Stimulated activated CD4-positive, alpha-beta T cell treated with anti-CD3 and anti-CD28 coated beads, Interleukin-4, amount 100 ng/mL, for 24 hours (primary cell): ENCODE measurements around the gene DTHD1.

Source experiments
- DNase-seq: peaks from one replicate; pipeline ENCODE4 v3.0.0-alpha.2; 2020

Gene DTHD1

GRCh38 chr4:36349938-36350549 lies 68.6 kb downstream of the DTHD1 start:
- no peak for DNase-seq

- DNase-seq, result peak; percentile 77
Observed at GRCh38 chr4:36351082-36351666, 69.8 kb downstream of the DTHD1 start.

GRCh38 chr4:36353998-36354397 lies 72.6 kb downstream of the DTHD1 start:
- no peak for DNase-seq

GRCh38 chr4:36358173-36358572 lies 76.8 kb downstream of the DTHD1 start:
- no peak for DNase-seq

GRCh38 chr4:36360755-36361154 lies 79.3 kb downstream of the DTHD1 start:
- DNase-seq, result no peak

GRCh38 chr4:36363024-36363423 lies 81.6 kb downstream of the DTHD1 start:
- DNase-seq, result no peak

- DNase-seq, result no peak
Observed at GRCh38 chr4:36374836-36375511, 93.6 kb downstream of the DTHD1 start.

- DNase-seq, result peak; percentile 14
Observed at GRCh38 chr4:36385951-36386571, 104.6 kb downstream of the DTHD1 start.

- DNase-seq, result no peak
Observed at GRCh38 chr4:36386691-36387090, 105.3 kb downstream of the DTHD1 start.

GRCh38 chr4:36388710-36389109 lies 107.3 kb downstream of the DTHD1 start:
- DNase-seq, result no peak

GRCh38 chr4:36391411-36391810 lies 110.0 kb downstream of the DTHD1 start:
- DNase-seq, result no peak

GRCh38 chr4:36392024-36392423 lies 110.6 kb downstream of the DTHD1 start:
- no peak for DNase-seq

- DNase-seq, result no peak
Observed at GRCh38 chr4:36392916-36393315, 111.5 kb downstream of the DTHD1 start.
